OCI-LY3 (cell line): ENCODE data around the gene STX18.

Experiments used
- H2AFZ ChIP-seq: fragments of 200-600, 300-600 bp; shearing (Covaris generic); 2 replicates; pipeline ENCODE4 v1.6.0; 2014; ENCODE audit warnings: antibody characterized with exemption, low read depth, low read length
- H3K27ac ChIP-seq: fragments of 200-600, 300-600 bp; sonication (generic); 2 replicates; pipeline ENCODE4 v1.5.1; 2014; ENCODE audit warnings: mild to moderate bottlenecking, low read length, moderate library complexity, mixed read lengths
- H3K27me3 ChIP-seq: fragments of 200-600, 300-600 bp; sonication (generic); 2 replicates; pipeline ENCODE4 v1.6.1; 2014; ENCODE audit warnings: low read depth, low read length, mixed read lengths
- H3K36me3 ChIP-seq: fragments of 200-600, 300-600 bp; sonication (generic); replicated peaks from 2 replicates; pipeline ENCODE3; 2014; ENCODE audit warnings: low read depth, low read length, mixed read lengths
- H3K4me1 ChIP-seq: fragments of 300-600, 200-600 bp; sonication (generic); 2 replicates; pipeline ENCODE4 v1.6.1; 2014; ENCODE audit warnings: low read length, mixed read lengths
- H3K4me2 ChIP-seq: fragments of 200-600, 300-600 bp; sonication (generic); 2 replicates; pipeline ENCODE4 v1.6.1; 2014; ENCODE audit warnings: low read length, mixed read lengths
- H3K4me3 ChIP-seq: fragments of 300-600, 200-600 bp; sonication (generic); 2 replicates; pipeline ENCODE4 v1.5.1; 2014; ENCODE audit warnings: antibody characterized with exemption, mild to moderate bottlenecking, low read length, moderate library complexity
- H3K79me2 ChIP-seq: fragments of 300-600, 200-600 bp; shearing (Covaris generic); 2 replicates; pipeline ENCODE4 v1.6.1; 2014; ENCODE audit warnings: mild to moderate bottlenecking, low read length, mixed read lengths
- H3K9ac ChIP-seq: fragments of 300-600, 200-600 bp; shearing (Covaris generic); 2 replicates; pipeline ENCODE4 v1.6.0; 2014; ENCODE audit warnings: mild to moderate bottlenecking, low read length, moderate library complexity
- H3K9me3 ChIP-seq: fragments of 200-600, 300-600 bp; shearing (Covaris generic); 2 replicates; pipeline ENCODE4 v1.6.1; 2014; ENCODE audit warnings: low read length, mixed read lengths; ENCODE audit not compliant: insufficient read depth
- H4K20me1 ChIP-seq: fragments of 200-600, 300-600 bp; sonication (generic); 2 replicates; pipeline ENCODE4 v1.6.1; 2016; ENCODE audit warnings: low read length, mixed read lengths; ENCODE audit not compliant: insufficient read depth
- CTCF ChIP-seq: fragments of 200-600, 300-600 bp; sonication (generic); IDR thresholded peaks from 2 replicates; pipeline ENCODE4 v1.5.1; 2014; ENCODE audit warnings: antibody characterized with exemption, low read length, low read depth
- EZH2phosphoT487 ChIP-seq: fragments of 200-600 bp; shearing (Covaris generic); IDR thresholded peaks from 2 replicates; pipeline ENCODE4 v1.6.1; 2018; ENCODE audit warnings: antibody characterized with exemption, mixed run types, low read depth

The STX18 gene

GRCh38 chr4:4402966-4403365 lies 138.9 kb downstream of the STX18 start:
- no peaks in the 10 kb centered on the region for H3K9me3 ChIP-seq
- H4K20me1 ChIP-seq, result no peaks in the 10 kb centered on the region
- TF ChIP-seq EZH2phosphoT487 (no peak), CTCF (no peak)
- no peaks in the 10 kb centered on the region for H3K36me3 ChIP-seq
- no peaks in the 10 kb centered on the region for H3K79me2 ChIP-seq
- H3K9ac ChIP-seq, result no peak overlapping the region
- H3K27ac ChIP-seq, result no peak overlapping the region
- H3K4me1 ChIP-seq, result no peaks in the 10 kb centered on the region
- no peak overlapping the region for H3K4me3 ChIP-seq
- H3K4me2 ChIP-seq, result no peak overlapping the region
- H2AFZ ChIP-seq, result no peak overlapping the region
- peaks cover 20% of the 10 kb centered on the region for H3K27me3 ChIP-seq

DNA sequence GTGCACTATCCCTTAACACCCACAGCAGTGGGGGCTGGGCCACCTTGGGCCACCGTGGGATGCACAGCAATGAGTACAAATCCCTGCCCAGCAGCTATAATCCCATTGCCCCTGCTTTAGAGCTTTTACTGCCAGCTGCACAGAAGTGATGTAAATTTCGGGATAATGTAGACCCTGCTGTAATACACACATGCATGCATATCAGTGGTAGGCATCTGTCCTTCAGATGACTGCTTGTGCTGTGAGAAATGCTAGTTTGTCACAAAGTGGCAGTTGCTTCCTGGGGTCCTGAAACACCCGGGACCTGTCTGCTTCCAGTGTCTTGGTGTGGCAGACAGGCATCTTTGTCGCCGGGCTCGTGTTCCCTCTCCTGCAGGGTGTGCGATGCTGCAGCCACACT lies 140.8 kb downstream of the STX18 start:
- Histone ChIP-seq H3K4me2 (no peak overlapping the region), H3K27ac (no peak overlapping the region), H3K4me1 (peaks cover 10% of the 10 kb centered on the region), H3K9ac (no peak overlapping the region), H3K36me3 (no peaks in the 10 kb centered on the region), H4K20me1 (no peaks in the 10 kb centered on the region), H2AFZ (no peak overlapping the region), H3K9me3 (no peaks in the 10 kb centered on the region), H3K79me2 (no peaks in the 10 kb centered on the region), H3K4me3 (no peak overlapping the region), H3K27me3 (peaks cover 20% of the 10 kb centered on the region)
- no peak for TF ChIP-seq EZH2phosphoT487
- no peak for TF ChIP-seq CTCF

- H3K79me2 ChIP-seq, result no peaks in the 10 kb centered on the region
- no peak overlapping the region for H3K4me2 ChIP-seq
- H3K4me3 ChIP-seq, result no peak overlapping the region
- H3K36me3 ChIP-seq, result no peaks in the 10 kb centered on the region
- no peak overlapping the region for H2AFZ ChIP-seq
- TF ChIP-seq EZH2phosphoT487, result no peak
- no peak for TF ChIP-seq CTCF
- H3K4me1 ChIP-seq, result peaks cover 14% of the 10 kb centered on the region
- peaks cover 20% of the 10 kb centered on the region for H3K27me3 ChIP-seq
- no peak overlapping the region for H3K9ac ChIP-seq
- no peaks in the 10 kb centered on the region for H3K9me3 ChIP-seq
- no peak overlapping the region for H3K27ac ChIP-seq
- no peaks in the 10 kb centered on the region for H4K20me1 ChIP-seq
Observed at GRCh38 chr4:4398430-4398829, 143.4 kb downstream of the STX18 start.

- H3K79me2 ChIP-seq, result no peaks in the 10 kb centered on the region
- H3K27ac ChIP-seq, result no peak overlapping the region
- no peaks in the 10 kb centered on the region for H3K36me3 ChIP-seq
- TF ChIP-seq CTCF (no peak), EZH2phosphoT487 (no peak)
- H4K20me1 ChIP-seq, result no peaks in the 10 kb centered on the region
- H3K27me3 ChIP-seq, result peaks cover 20% of the 10 kb centered on the region
- no peaks in the 10 kb centered on the region for H3K9me3 ChIP-seq
- H3K9ac ChIP-seq, result no peak overlapping the region
- no peak overlapping the region for H3K4me3 ChIP-seq
- peaks cover 14% of the 10 kb centered on the region for H3K4me1 ChIP-seq
- H3K4me2 ChIP-seq, result no peak overlapping the region
- H2AFZ ChIP-seq, result no peak overlapping the region
Observed at GRCh38 chr4:4397441-4397819, 144.4 kb downstream of the STX18 start.
